CD4-positive, alpha-beta memory T cell (primary cell): ENCODE measurements around the gene PHB1. TPM values are rescaled to one million over a fixed set of nuclear protein-coding genes. Genes with fewer than 3 reads are reported as not detected.
A peak's percentile ranks its signal among the peaks of the same experiment; 100 is the strongest.
"Not testable (repeated sequence)": the region's sequence is repeated elsewhere in the genome, so short reads cannot be mapped to it uniquely, and the experiment has no call there.

ENCODE experiments used
- CTCF ChIA-PET: fragments of 350-600 bp; sonication (Branson Sonifier 250); formaldehyde crosslinking; loops from one replicate; lab custom pipeline; 2021; ENCODE audit warnings: inconsistent platforms; ENCODE audit not compliant: partially characterized antibody; lab: Charles Lee
- POLR2A ChIA-PET: fragments of 350-600 bp; sonication (Branson Sonifier 250); formaldehyde crosslinking; loops from one replicate; lab custom pipeline; 2021; ENCODE audit not compliant: partially characterized antibody; lab: Charles Lee
- DNase-seq, 5 donors: peaks; one replicate each; pipeline versions ENCODE4 v3.0.0 to v3.0.0-alpha.2; 2020 to 2022; ENCODE audit warnings: mixed read lengths in 1 of 5
- H3K27ac ChIP-seq: one replicate; pipeline ENCODE4 v1.7.0; 2013; ENCODE audit warnings: low read depth, low read length
- H3K27me3 ChIP-seq: 2 replicates; pipeline ENCODE4 v1.7.0; 2013; ENCODE audit warnings: mild to moderate bottlenecking, low read length, moderate library complexity; ENCODE audit not compliant: insufficient read depth
- H3K36me3 ChIP-seq: 2 replicates; pipeline ENCODE4 v1.7.0; 2013; ENCODE audit warnings: mild to moderate bottlenecking, low read length, moderate library complexity; ENCODE audit not compliant: insufficient read depth
- H3K4me1 ChIP-seq: 2 replicates; pipeline ENCODE4 v1.7.0; 2013; ENCODE audit warnings: mild to moderate bottlenecking, low read length, moderate library complexity; ENCODE audit not compliant: insufficient read depth
- H3K4me3 ChIP-seq, 2 donors: one replicate each; pipeline ENCODE4 v1.7.0; 2013; ENCODE audit warnings: low read length in 2 of 2, mild to moderate bottlenecking in 1 of 2
- H3K9me3 ChIP-seq, 2 donors: one replicate each; pipeline ENCODE4 v1.7.0; 2013; ENCODE audit warnings: low read length in 2 of 2, control low read depth in 1 of 2; ENCODE audit not compliant: control insufficient read depth in 1 of 2
- H3K27ac Mint-ChIP-seq, 7 donors: one replicate each; pipeline ENCODE4 v1.8.0; 2020 to 2021; ENCODE audit warnings: mixed read lengths in 7 of 7, mild to moderate bottlenecking in 6 of 7, inconsistent platforms in 3 of 7, moderate library complexity in 3 of 7
- H3K27me3 Mint-ChIP-seq, 2 donors: one replicate each; pipeline ENCODE4 v1.8.0; 2020 to 2021; ENCODE audit warnings: mixed read lengths in 2 of 2
- H3K36me3 Mint-ChIP-seq, 2 donors: one replicate each; pipeline ENCODE4 v1.8.0; 2020 to 2021; ENCODE audit warnings: mixed read lengths in 2 of 2, inconsistent platforms in 1 of 2, mild to moderate bottlenecking in 1 of 2
- H3K4me1 Mint-ChIP-seq, 4 donors: one replicate each; pipeline ENCODE4 v1.8.0; 2020 to 2021; ENCODE audit warnings: mixed read lengths in 4 of 4, mild to moderate bottlenecking in 1 of 4
- H3K4me3 Mint-ChIP-seq, 8 donors: one replicate each; pipeline ENCODE4 v1.8.0; 2020 to 2021; ENCODE audit warnings: mixed read lengths in 8 of 8, mild to moderate bottlenecking in 7 of 8, moderate library complexity in 6 of 8, inconsistent platforms in 3 of 8
- H3K9me3 Mint-ChIP-seq, 8 donors: one replicate each; pipeline ENCODE4 v1.8.0; 2020 to 2021; ENCODE audit warnings: mixed read lengths in 8 of 8, mild to moderate bottlenecking in 5 of 8, inconsistent platforms in 3 of 8, moderate library complexity in 1 of 8
- intact Hi-C: fragments of 100-400 bp; cut with micrococcal nuclease; formaldehyde crosslinking; loops from one replicate; pipeline ENCODE4 v1.15.1; 2023
- polyA plus RNA-seq, 2 donors: library from polyadenylated mRNA; unstranded; fragments of 300-500 nt; fragmentation: Illumina TruSeq; gene quantifications; one replicate each; pipeline ENCODE4 v1.2.3, GENCODE V29; 2021
- total RNA-seq, 2 experiments: library from RNA; stranded (reverse); gene quantifications; one replicate each; pipeline ENCODE4 v1.2.3, GENCODE V29; 2021

Gene PHB1
- total and polyA plus RNA-seq, 4 experiments from 2014 or later: 62.0 to 202 (median 108) TPM

DNA sequence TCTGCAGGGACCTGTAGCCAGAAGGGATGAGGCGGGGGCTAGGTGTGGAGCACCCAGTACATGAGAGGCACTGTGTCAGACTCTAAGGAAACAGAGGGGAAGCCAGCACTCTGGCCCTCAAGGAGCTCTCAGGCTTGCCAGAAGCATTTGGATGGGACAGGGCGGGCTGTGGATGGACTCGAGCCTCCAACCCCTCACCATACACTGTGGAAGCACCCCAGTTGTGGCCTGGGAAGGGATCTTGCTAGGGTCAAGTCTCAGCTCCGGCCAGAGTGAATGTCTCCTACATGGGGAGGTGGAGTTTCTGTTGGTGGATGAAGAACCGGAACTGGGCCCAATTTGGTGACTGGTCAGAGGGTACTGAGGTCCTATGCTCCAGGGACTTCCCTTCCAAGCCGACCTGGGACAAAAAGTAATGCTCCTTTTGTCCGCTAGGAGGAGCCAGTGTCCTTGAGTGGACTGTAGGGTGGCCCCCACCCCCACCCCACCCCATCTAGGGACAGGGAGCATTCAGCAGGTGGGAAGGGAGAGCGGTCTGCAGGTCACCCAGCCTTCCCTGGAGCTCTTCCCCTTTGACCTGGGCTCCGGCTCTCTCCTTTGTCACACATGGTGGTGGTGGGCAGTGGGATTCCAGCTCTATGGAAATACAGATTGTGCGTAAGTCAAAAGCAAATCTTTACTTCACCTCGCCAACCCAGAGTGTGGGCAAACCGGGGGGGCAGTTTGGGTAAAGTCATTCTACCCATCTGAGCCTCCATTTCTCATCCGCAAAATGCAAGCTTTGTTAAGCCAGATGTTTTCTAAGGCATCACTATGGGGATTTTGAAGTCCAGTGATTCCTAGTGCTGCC lies 20.4 kb upstream of the PHB1 start:
- H3K4me1 Mint-ChIP-seq: no peaks in the 10 kb centered on the region
- CTCF ChIA-PET: interaction anchor here (0.6 to 6.6 kb wide), 11 partner anchors 8 to 253 kb away, joined by 3 to 83 read pairs (median 3); partner anchors contain the start of gene PHB1
- POLR2A ChIA-PET: interaction anchor here (0.7 kb wide), 1 partner anchor 115 kb away, joined by 3 read pairs; no protein-coding TSS in a partner anchor

DNA sequence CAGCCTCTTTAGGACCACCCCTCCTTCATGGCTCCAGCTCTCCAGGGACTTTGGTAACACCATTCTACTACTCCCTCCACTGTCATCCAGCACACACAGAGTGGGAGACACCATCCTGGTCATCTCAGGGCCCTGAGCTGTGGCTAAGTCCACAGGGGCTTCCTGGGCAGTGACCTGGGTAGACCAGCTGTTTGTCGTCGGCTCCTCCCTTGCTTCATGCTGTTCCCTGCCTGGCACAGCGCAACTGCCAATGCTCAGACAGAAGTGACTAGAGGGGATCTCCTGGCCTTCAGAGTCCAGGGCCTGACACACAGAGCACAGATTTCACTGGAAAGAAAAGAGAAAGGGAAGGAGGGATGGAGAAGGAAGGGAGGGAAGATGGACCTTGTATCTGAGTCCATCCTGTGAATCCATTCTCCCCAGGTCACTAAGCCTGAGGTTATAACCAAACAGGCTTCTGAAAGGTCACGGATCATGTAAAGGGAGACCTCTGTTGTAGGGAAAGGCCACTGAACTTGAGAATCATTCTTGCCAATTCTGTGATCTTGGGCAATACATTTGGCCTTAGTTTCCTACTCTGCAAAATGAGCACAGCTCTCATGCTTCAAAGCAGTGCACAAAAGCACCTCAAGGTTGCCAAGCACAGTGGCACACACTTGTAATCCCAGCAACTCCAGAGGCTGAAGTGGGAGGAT lies 18.5 kb upstream of the PHB1 start:
- Histone ChIP-seq H3K9me3 (no peaks in the 10 kb centered on the region), H3K4me3 (no peak overlapping the region), H3K4me1 (no peaks in the 10 kb centered on the region), H3K27ac (no peak overlapping the region), H3K36me3 (no peaks in the 10 kb centered on the region), H3K27me3 (no peaks in the 10 kb centered on the region)
- intact Hi-C loops: no loop called here
- Mint-ChIP-seq H3K36me3 (no peaks in the 10 kb centered on the region), H3K27ac (no peak overlapping the region), H3K27me3 (peaks cover 14 to 23% of the 10 kb centered on the region in 2 donors), H3K9me3 (no peaks in the 10 kb centered on the region), H3K4me1 (no peaks in the 10 kb centered on the region), H3K4me3 (no peak overlapping the region)
- ChIA-PET POLR2A (no interaction called here), CTCF (interaction anchor here (1.4 to 6.6 kb wide), 3 partner anchors 24 to 123 kb away, joined by 3 to 83 read pairs (median 4); no protein-coding TSS in a partner anchor)
- DNase-seq: no peak

More for the DNA sequence above, 20.4 kb upstream of the PHB1 start:
- DNase-seq: peak in 4 of 5 donors; percentile 7 to 35 (median 24)
- Mint-ChIP-seq H3K27ac (no peak overlapping the region), H3K36me3 (no peaks in the 10 kb centered on the region), H3K4me3 (no peak overlapping the region), H3K9me3 (no peaks in the 10 kb centered on the region), H3K27me3 (peaks cover 17 to 33% of the 10 kb centered on the region in 2 donors)
- H3K27me3 ChIP-seq: peaks cover 9% of the 10 kb centered on the region
- intact Hi-C loops: loop anchor here (1.0 kb wide), 1 partner anchor 121 kb away; no protein-coding TSS in a partner anchor
- H3K4me1 ChIP-seq: no peaks in the 10 kb centered on the region
- H3K9me3 ChIP-seq: no peaks in the 10 kb centered on the region
- H3K4me3 ChIP-seq: no peak overlapping the region
- H3K36me3 ChIP-seq: no peaks in the 10 kb centered on the region
- H3K27ac ChIP-seq: no peak overlapping the region

GRCh38 chr17:49431743-49432142 lies 17.1 kb upstream of the PHB1 start:
- H3K4me1 Mint-ChIP-seq: no peaks in the 10 kb centered on the region
- H3K9me3 Mint-ChIP-seq: no peaks in the 10 kb centered on the region
- Histone ChIP-seq H3K27me3 (no peaks in the 10 kb centered on the region), H3K36me3 (no peaks in the 10 kb centered on the region), H3K4me1 (no peaks in the 10 kb centered on the region), H3K27ac (no peak overlapping the region), H3K9me3 (no peaks in the 10 kb centered on the region), H3K4me3 (no peak overlapping the region)
- POLR2A ChIA-PET: no interaction called here
- H3K4me3 Mint-ChIP-seq: no peak overlapping the region
- intact Hi-C loops: no loop called here
- peaks cover 13 to 18% of the 10 kb centered on the region in 2 donors for H3K27me3 Mint-ChIP-seq
- DNase-seq: no peak
- CTCF ChIA-PET: interaction anchor here (2.2 kb wide), 1 partner anchor 23 kb away, joined by 4 read pairs; no protein-coding TSS in a partner anchor
- no peaks in the 10 kb centered on the region for H3K36me3 Mint-ChIP-seq
- no peak overlapping the region for H3K27ac Mint-ChIP-seq

- POLR2A ChIA-PET: interaction anchor here (2.1 kb wide), 1 partner anchor 11 kb away, joined by 5 read pairs; the partner anchor contains the start of gene PHB1
- Mint-ChIP-seq H3K9me3 (peaks cover 0 to 18% (median 8%) of the 10 kb centered on the region in 8 donors), H3K4me1 (no peaks in the 10 kb centered on the region), H3K36me3 (no peaks in the 10 kb centered on the region), H3K27me3 (peaks cover 17 to 29% of the 10 kb centered on the region in 2 donors), H3K27ac (no peak overlapping the region), H3K4me3 (no peak overlapping the region)
- no peaks in the 10 kb centered on the region for H3K36me3 ChIP-seq
- H3K4me3 ChIP-seq: no peak overlapping the region
- CTCF ChIA-PET: interaction anchor here (1.3 to 2.4 kb wide), 2 partner anchors 11 to 133 kb away, joined by 4 to 14 read pairs; no protein-coding TSS in a partner anchor
- H3K27me3 ChIP-seq: no peaks in the 10 kb centered on the region
- no peaks in the 10 kb centered on the region for H3K4me1 ChIP-seq
- intact Hi-C loops: no loop called here
- no peak for DNase-seq
- no peak overlapping the region for H3K27ac ChIP-seq
- H3K9me3 ChIP-seq: peaks cover 0 to 4% of the 10 kb centered on the region in 2 donors
Observed at GRCh38 chr17:49425004-49425286, 10.3 kb upstream of the PHB1 start.

GRCh38 chr17:49424276-49425003 lies 9.8 kb upstream of the PHB1 start:
- H3K27me3 ChIP-seq, H3K4me3 ChIP-seq, H3K4me3 Mint-ChIP-seq, H3K4me1 Mint-ChIP-seq, DNase-seq, H3K27ac ChIP-seq, H3K36me3 Mint-ChIP-seq, H3K27ac Mint-ChIP-seq, H3K9me3 ChIP-seq, intact Hi-C loops, H3K4me1 ChIP-seq, H3K36me3 ChIP-seq: not testable (repeated sequence)
- ChIA-PET POLR2A (interaction anchor here (0.5 to 2.1 kb wide), 2 partner anchors 10 to 68 kb away, joined by 3 to 5 read pairs; partner anchors contain the start of gene PHB1), CTCF (interaction anchor here (1.3 to 2.4 kb wide), 2 partner anchors 11 to 133 kb away, joined by 4 to 14 read pairs; no protein-coding TSS in a partner anchor)
- Mint-ChIP-seq H3K9me3 (peaks cover 0 to 18% (median 8%) of the 10 kb centered on the region in 8 donors), H3K27me3 (peaks cover 17 to 29% of the 10 kb centered on the region in 2 donors)

DNA sequence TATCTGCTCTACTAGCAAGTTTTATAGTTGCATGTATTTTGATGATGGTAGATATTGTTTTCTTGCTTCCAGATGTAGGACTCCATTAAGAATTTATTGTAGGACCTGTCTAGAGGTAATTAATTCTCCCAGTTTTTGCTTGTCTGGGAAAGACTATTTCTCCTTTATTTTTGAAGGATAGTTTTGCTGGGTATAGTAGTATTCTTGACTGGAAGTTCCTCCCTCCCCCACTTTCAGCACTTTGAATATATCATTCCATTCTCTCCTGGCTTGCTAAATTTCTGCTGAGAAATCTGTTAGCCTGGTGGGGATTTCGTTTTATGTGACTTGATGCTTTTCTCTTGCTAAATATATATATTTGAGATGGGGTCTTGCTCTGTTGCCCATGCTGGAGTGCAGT lies 8.0 kb upstream of the PHB1 start:
- no peak for DNase-seq
- no peak overlapping the region for H3K4me3 Mint-ChIP-seq
- no peak overlapping the region for H3K27ac Mint-ChIP-seq
- Histone ChIP-seq H3K4me3 (no peak overlapping the region), H3K36me3 (no peaks in the 10 kb centered on the region), H3K27me3 (no peaks in the 10 kb centered on the region), H3K9me3 (peaks cover 0 to 4% of the 10 kb centered on the region in 2 donors), H3K27ac (no peak overlapping the region), H3K4me1 (no peaks in the 10 kb centered on the region)
- H3K9me3 Mint-ChIP-seq: peaks cover 0 to 18% (median 8%) of the 10 kb centered on the region in 8 donors
- peaks cover 13 to 25% of the 10 kb centered on the region in 2 donors for H3K27me3 Mint-ChIP-seq
- ChIA-PET POLR2A (no interaction called here), CTCF (no interaction called here)
- no peaks in the 10 kb centered on the region for H3K4me1 Mint-ChIP-seq
- no peaks in the 10 kb centered on the region for H3K36me3 Mint-ChIP-seq
- intact Hi-C loops: no loop called here
